Measurements from ENCODE around the gene C16orf89.
"Not testable (repeated sequence)": the region's sequence is repeated elsewhere in the genome, so short reads cannot be mapped to it uniquely, and the experiment has no call there.

DNA sequence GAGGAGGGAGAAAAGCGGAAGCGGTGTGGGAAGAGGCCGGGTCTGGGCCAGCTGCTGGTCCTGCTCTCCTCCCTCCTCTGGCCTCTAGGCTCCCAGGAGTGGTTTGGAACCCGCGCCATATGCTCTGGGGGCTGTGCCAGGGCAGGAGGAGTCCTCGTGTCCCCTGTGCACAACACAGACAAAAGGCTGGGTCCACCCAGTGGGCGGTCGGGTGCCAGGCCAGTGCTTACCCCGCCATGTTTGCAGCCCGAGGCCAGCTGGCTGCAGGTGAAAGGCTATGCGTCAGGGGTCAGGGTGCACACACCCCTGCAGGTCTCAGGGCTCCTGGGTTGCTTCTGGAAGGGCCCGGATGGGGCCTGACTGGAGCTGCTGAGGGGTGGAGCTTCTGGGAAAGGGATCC lies 14.7 kb upstream of the C16orf89 start:
- TF ChIP-seq POLR2A (IDR thresholded peaks at IDR 0.05): not testable (repeated sequence)
- TF ChIP-seq, protein P1, sequence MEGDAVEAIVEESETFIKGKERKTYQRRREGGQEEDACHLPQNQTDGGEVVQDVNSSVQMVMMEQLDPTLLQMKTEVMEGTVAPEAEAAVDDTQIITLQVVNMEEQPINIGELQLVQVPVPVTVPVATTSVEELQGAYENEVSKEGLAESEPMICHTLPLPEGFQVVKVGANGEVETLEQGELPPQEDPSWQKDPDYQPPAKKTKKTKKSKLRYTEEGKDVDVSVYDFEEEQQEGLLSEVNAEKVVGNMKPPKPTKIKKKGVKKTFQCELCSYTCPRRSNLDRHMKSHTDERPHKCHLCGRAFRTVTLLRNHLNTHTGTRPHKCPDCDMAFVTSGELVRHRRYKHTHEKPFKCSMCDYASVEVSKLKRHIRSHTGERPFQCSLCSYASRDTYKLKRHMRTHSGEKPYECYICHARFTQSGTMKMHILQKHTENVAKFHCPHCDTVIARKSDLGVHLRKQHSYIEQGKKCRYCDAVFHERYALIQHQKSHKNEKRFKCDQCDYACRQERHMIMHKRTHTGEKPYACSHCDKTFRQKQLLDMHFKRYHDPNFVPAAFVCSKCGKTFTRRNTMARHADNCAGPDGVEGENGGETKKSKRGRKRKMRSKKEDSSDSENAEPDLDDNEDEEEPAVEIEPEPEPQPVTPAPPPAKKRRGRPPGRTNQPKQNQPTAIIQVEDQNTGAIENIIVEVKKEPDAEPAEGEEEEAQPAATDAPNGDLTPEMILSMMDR (IDR thresholded peaks at IDR 0.05): not testable (repeated sequence)
